Ovary (tissue), 3 donors: ENCODE data around the gene ADRM1.

ENCODE experiments used
- CTCF ChIP-seq, 3 donors: fragments of 450-650 bp in 2 of 3; fragments of 200-600 bp in 1 of 3; IDR thresholded peaks; one replicate each; pipeline versions ENCODE4 v1.5.1 to v1.8.0; 2016 to 2022; ENCODE audit warnings: antibody characterized with exemption in 3 of 3, mild to moderate bottlenecking in 1 of 3
- EP300 ChIP-seq: sonication (generic); formaldehyde crosslinking; IDR thresholded peaks from one replicate; pipeline ENCODE4 v1.6.1; 2017; ENCODE audit warnings: antibody characterized with exemption
- donor health status: DM: no; HTN: no; CAD: no.

GRCh38 chr20:62297449-62298227, 5.2 kb upstream of the ADRM1 start:
- TF ChIP-seq EP300 = no peak
- TF ChIP-seq CTCF (IDR thresholded peaks at IDR 0.05) = no peak
